ENCODE measurements around the gene MAGED4.
"Not testable (repeated sequence)": the region's sequence is repeated elsewhere in the genome, so short reads cannot be mapped to it uniquely, and the experiment has no call there.

Gene MAGED4, protein sequence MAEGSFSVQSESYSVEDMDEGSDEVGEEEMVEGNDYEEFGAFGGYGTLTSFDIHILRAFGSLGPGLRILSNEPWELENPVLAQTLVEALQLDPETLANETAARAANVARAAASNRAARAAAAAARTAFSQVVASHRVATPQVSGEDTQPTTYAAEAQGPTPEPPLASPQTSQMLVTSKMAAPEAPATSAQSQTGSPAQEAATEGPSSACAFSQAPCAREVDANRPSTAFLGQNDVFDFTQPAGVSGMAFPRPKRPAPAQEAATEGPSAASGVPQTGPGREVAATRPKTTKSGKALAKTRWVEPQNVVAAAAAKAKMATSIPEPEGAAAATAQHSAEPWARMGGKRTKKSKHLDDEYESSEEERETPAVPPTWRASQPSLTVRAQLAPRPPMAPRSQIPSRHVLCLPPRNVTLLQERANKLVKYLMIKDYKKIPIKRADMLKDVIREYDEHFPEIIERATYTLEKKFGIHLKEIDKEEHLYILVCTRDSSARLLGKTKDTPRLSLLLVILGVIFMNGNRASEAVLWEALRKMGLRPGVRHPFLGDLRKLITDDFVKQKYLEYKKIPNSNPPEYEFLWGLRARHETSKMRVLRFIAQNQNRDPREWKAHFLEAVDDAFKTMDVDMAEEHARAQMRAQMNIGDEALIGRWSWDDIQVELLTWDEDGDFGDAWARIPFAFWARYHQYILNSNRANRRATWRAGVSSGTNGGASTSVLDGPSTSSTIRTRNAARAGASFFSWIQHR

DNA sequence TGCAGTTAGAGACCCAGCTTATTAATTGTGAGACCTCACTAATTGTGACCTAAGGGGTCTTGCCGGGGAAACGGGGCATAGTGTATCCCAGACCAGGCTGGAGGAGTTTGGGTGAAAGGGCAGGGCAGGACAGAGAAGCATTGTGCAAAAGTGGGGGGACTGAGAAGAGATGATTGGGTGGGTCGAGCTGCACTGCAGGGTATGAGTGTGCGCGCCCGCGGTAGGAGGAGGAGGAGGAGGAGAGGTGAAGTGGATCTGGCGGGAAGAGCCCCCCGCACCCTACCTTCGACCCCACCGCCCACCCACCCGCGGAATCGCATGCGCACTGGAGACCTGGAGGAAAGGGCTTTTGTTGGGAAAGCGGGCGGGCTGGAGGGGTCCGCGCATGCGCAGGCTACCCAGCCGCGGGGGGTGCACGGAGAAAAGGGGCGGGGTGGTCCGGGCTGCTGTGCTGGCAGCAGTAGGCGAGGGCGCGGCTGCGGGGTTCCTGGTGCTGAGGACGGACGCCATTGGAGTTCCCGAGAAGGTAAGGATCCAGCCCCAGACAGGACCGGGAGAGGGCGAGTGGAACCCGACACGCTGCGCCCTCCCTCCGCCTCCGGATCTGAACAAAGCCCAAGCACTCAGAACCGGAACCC is at the start of gene MAGED4:
MAGED4 (plus strand) TSS at position 449 of the 638 bp plus-strand sequence. CDS start 1,035 bp downstream, outside the sequence.
- H3K27ac ChIP-seq = not testable (repeated sequence)

DNA sequence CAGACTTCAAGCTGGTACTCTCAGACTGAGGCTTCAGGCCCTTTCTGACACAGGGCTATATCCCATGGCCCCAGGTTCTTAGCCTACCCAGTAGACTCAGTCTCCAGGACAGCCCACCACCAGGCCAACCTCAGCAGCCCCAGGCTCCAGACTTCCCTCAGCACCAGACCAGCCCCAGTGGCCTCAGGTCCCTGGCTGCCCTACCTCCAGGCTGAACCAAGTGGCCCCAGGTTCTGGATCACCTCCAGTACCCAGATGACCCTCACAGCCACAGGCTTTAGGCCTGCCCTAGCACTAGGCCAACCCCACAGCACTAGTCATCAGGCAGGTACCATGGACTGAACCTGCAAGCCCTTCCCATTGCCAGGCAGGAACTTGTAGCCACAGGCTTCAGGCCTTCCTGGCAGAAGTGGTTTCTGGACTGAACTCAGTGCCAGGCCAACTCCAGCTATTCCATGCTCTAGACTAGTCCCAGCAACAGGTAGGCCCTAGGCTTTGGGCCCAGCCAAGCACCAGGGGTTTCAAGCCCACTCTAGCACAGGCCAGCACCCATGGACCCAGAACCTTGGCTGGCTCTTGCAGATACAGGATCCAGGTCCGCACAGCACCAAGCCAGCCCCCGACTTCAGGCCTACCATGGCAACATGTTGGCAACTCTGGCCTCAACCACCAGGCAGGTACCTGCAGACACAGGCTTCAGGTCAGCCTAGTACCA is 45.7 kb upstream of the MAGED4 start:
- TF ChIP-seq, protein P1, sequence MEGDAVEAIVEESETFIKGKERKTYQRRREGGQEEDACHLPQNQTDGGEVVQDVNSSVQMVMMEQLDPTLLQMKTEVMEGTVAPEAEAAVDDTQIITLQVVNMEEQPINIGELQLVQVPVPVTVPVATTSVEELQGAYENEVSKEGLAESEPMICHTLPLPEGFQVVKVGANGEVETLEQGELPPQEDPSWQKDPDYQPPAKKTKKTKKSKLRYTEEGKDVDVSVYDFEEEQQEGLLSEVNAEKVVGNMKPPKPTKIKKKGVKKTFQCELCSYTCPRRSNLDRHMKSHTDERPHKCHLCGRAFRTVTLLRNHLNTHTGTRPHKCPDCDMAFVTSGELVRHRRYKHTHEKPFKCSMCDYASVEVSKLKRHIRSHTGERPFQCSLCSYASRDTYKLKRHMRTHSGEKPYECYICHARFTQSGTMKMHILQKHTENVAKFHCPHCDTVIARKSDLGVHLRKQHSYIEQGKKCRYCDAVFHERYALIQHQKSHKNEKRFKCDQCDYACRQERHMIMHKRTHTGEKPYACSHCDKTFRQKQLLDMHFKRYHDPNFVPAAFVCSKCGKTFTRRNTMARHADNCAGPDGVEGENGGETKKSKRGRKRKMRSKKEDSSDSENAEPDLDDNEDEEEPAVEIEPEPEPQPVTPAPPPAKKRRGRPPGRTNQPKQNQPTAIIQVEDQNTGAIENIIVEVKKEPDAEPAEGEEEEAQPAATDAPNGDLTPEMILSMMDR (conservative IDR thresholded peaks at IDR 0.05) = no peak
- H3K27ac ChIP-seq = no peak overlapping the region

DNA sequence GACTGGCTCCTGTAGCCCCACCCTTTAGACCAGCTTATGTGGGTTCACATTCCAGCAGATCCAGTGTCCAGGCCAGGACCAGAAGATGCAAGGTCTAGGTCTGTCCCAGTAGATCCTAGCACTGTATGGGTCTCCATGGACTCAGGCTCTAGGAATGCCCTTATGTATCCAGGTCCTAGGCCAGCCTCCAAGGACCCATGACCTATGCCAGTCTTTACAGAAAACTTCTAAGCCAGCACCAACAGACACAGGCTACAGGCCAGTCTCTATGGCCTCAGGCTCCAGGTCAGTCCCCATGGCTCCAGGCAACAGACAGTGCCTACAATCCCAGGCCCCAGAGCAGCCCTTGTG is 45.2 kb upstream of the MAGED4 start:
- H3K27ac ChIP-seq = no peak overlapping the region
- TF ChIP-seq, protein P1 (conservative IDR thresholded peaks at IDR 0.05) = no peak

DNA sequence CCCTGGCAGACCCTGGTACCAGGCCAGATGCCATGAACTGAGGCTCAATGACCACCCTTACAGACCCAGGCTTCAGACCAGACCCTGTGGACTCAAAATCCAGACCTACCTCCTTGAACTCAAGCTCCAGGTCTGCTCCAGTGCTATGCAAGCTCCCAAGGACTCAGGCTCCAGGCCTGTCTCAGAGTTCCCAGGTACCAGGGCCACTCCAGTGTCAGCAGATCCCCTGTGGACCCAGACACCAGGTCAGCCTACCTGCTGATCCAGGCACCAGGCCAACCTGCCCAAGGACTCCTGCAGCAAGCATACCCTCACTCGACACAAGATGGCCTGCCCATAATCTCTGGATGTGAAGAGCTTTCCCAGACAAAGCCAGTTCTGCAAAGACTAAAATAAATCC is 44.7 kb upstream of the MAGED4 start:
- no peak overlapping the region for H3K27ac ChIP-seq
- TF ChIP-seq, protein P1 (conservative IDR thresholded peaks at IDR 0.05) = no peak

DNA sequence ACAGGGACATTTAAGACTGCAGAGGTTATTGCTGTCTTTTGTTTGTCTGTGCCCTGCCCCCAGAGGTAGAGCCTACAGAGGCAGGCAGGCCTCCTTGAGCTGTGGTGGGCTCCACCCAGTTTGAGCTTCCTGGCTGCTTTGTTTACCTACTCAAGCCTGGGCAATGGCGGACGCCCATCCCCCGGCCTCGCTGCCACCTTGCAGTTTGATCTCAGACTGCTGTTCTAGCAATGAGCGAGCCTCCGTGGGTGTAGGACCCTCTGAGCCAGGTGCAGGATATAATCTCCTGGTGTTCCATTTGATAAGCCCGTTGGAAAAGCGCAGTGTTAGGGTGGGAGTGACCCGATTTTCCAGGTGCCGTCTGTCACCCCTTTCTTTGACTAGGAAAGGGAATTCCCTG is 34.0 kb upstream of the MAGED4 start:
- H3K27ac ChIP-seq = not testable (repeated sequence)

DNA sequence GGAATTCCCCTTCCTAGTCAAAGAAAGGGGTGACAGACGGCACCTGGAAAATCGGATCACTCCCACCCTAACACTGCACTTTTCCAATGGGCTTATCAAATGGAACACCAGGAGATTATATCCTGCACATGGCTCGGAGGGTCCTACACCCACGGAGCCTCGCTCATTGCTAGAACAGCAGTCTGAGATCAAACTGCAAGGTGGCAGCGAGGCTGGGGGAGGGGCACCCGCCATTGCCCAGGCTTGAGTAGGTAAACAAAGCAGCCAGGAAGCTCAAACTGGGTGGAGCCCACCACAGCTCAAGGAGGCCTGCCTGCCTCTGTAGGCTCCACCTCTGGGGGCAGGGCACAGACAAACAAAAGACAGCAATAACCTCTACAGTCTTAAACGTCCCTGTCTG is 24.5 kb upstream of the MAGED4 start:
- H3K27ac ChIP-seq = not testable (repeated sequence)

DNA sequence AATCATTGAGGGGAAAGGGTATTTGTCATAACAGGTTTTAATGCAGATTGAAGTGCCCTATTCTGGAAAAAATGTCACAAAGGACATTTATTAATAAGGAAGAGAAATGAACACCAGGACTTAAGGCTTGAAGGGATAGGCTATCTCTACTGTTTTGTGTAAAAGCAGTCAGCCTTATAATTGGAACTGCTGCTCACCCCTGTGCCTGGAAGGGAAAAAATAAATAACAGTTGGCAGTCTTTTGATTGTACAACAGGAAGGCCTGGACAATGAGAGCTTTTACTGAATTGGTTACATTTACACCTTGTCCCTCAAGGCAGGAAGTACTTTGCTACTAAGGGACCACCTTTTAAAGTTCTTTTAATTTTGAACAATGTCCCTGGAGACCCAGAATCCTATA is 17.8 kb upstream of the MAGED4 start:
- TF ChIP-seq, protein P1 (conservative IDR thresholded peaks at IDR 0.05) = no peak
- no peak overlapping the region for H3K27ac ChIP-seq

DNA sequence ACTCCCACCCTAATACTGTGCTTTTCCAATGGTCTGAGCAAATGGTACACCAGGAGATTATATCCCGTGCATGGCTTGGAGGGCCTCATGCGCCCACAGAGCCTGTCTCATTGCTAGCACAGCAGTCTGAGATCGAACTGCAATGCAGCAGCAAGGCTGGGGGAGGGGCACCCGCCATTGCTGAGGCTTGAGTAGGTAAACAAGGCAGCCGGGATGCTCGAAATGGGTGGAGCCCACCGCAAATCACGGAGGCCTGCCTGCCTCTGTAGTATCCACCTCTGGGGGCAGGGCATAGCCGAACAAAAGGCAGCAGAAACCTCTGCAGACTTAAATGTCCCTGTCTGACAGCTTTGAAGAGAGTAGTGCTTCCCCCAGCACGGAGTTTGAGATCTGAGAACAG is 13.6 kb upstream of the MAGED4 start:
- H3K27ac ChIP-seq = not testable (repeated sequence)

DNA sequence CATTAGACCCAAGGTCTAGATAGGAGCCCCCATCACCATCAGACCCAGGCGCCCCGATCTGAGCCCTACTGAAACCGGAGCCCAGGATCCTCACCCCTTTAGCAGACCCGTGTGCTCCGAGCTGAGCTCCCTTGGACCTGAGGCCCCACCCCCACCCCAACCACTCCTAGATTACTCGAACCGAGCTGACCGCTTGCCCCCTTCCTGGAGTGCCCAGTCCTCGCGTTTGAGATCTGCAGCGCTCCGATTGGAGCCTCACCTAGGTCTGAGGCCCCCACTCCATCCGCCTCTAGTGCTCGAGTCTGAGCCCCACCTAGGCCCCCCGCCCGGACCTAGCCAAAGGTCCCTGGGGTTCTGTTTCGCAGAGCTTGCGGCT is 378 bp downstream of the MAGED4 start:
- not testable (repeated sequence) for H3K27ac ChIP-seq

DNA sequence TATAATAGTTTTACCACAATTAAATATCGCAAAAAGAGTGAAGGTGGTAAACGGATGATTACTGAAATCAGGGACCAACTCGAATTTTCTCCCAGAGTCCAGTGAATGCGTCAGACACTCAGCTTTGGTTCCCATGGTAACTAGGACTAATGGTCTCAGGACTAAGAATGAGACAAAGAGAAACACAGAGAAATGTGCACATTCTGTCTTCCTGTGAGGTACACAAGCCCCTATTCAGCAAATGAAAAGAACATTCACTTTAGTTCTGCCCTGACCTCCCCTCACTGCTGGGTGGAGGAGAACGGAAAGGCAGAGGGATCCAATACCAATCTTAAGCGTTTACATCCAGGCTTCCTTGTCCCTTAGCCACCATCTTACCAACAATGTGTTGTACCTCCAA is 26.7 kb downstream of the MAGED4 start:
- H3K27ac ChIP-seq = not testable (repeated sequence)
